AG09309 (cell line): Measurements from ENCODE around the gene ERBB4.

Source experiments
- DNase-seq: peaks from one replicate; pipeline ENCODE4 v3.0.0-alpha.2; 2010; ENCODE audit warnings: low read depth
- H3K4me3 ChIP-seq: 2 replicates; pipeline ENCODE4 v1.5.1; 2011; ENCODE audit warnings: mild to moderate bottlenecking, low read depth, low read length, moderate library complexity; ENCODE audit not compliant: control insufficient read depth
- CTCF ChIP-seq: IDR thresholded peaks from 2 replicates; pipeline ENCODE4 v1.5.1; 2011; ENCODE audit warnings: mild to moderate bottlenecking, low read depth, low read length, inconsistent platforms; ENCODE audit not compliant: insufficient read depth, control insufficient read depth; ENCODE audit errors: missing control alignments

Gene ERBB4

GRCh38 chr2:212385241-212385640 is 153.4 kb downstream of the ERBB4 start:
- no peak for DNase-seq
- no peak for TF ChIP-seq CTCF
- H3K4me3 ChIP-seq, result no peak overlapping the region

GRCh38 chr2:212384027-212384426 is 154.6 kb downstream of the ERBB4 start:
- no peak for DNase-seq
- no peak for TF ChIP-seq CTCF
- H3K4me3 ChIP-seq, result no peak overlapping the region

GRCh38 chr2:212381428-212382102 is 157.0 kb downstream of the ERBB4 start:
- TF ChIP-seq CTCF, result no peak
- H3K4me3 ChIP-seq, result no peak overlapping the region
- DNase-seq, result no peak

GRCh38 chr2:212379103-212379502 is 159.5 kb downstream of the ERBB4 start:
- no peak overlapping the region for H3K4me3 ChIP-seq
- DNase-seq, result no peak
- no peak for TF ChIP-seq CTCF

GRCh38 chr2:212367431-212367830 is 171.2 kb downstream of the ERBB4 start:
- DNase-seq, result no peak
- TF ChIP-seq CTCF, result no peak
- no peak overlapping the region for H3K4me3 ChIP-seq

- no peak overlapping the region for H3K4me3 ChIP-seq
- DNase-seq, result peak; percentile 18
- no peak for TF ChIP-seq CTCF
Observed at GRCh38 chr2:212364112-212364985, 174.3 kb downstream of the ERBB4 start.
